Omental fat pad (tissue), 4 donors: Measurements from ENCODE around the gene MYH7. TPM values are rescaled to one million over a fixed set of nuclear protein-coding genes. Genes with fewer than 3 reads are reported as not detected.
"Not testable (repeated sequence)": the region's sequence is repeated elsewhere in the genome, so short reads cannot be mapped to it uniquely, and the experiment has no call there.

Experiments used
- ATAC-seq: fragments of 150-250 bp; one replicate; pipeline ENCODE4 v1.9.1; 2016; ENCODE audit warnings: mild to moderate bottlenecking, moderate library complexity; ENCODE audit not compliant: low FRiP score
- DNase-seq: peaks from one replicate; pipeline ENCODE4 v3.0.0-alpha.2; 2019; ENCODE audit warnings: low spot score
- CTCF ChIP-seq, 3 donors: fragments of 450-650 bp; IDR thresholded peaks; one replicate each; pipeline ENCODE4 v1.5.1; 2016 to 2017; ENCODE audit warnings: antibody characterized with exemption in 3 of 3, mild to moderate bottlenecking in 3 of 3, moderate library complexity in 2 of 3
- total RNA-seq, 4 donors: library from RNA; depleted of rRNA; stranded (reverse); fragments of >200 nt; gene quantifications; one replicate each; pipeline ENCODE4 v1.1.0, GENCODE V29; 2016

Gene MYH7
- total RNA-seq, 4 donors from 2014 or later, result not detected

- ATAC-seq (no peak), DNase-seq (no peak)
- no peak for TF ChIP-seq CTCF (IDR thresholded peaks at IDR 0.05)
Measured at GRCh38 chr14:23430723-23431085, 4.8 kb downstream of the MYH7 start.

GRCh38 chr14:23430016-23430722 lies 5.3 kb downstream of the MYH7 start:
- ATAC-seq, result no peak
- no peak for DNase-seq
- no peak for TF ChIP-seq CTCF (IDR thresholded peaks at IDR 0.05)

GRCh38 chr14:23428686-23429495 lies 6.6 kb downstream of the MYH7 start:
- TF ChIP-seq CTCF (IDR thresholded peaks at IDR 0.05), result no peak
- ATAC-seq (no peak), DNase-seq (no peak)

- ATAC-seq, DNase-seq: not testable (repeated sequence)
Measured at GRCh38 chr14:23425798-23426197, 9.7 kb downstream of the MYH7 start.

GRCh38 chr14:23425169-23425568 lies 10.3 kb downstream of the MYH7 start:
- DNase-seq (no peak), ATAC-seq (no peak)
- no peak for TF ChIP-seq CTCF (IDR thresholded peaks at IDR 0.05)

GRCh38 chr14:23423657-23424056 lies 11.8 kb downstream of the MYH7 start:
- no peak for DNase-seq
- ATAC-seq, result no peak
- no peak for TF ChIP-seq CTCF (IDR thresholded peaks at IDR 0.05)

- DNase-seq (no peak), ATAC-seq (no peak)
- TF ChIP-seq CTCF (IDR thresholded peaks at IDR 0.05), result no peak
Measured at GRCh38 chr14:23421594-23421993, 13.9 kb downstream of the MYH7 start.

GRCh38 chr14:23419646-23420045 lies 15.8 kb downstream of the MYH7 start:
- DNase-seq, ATAC-seq: not testable (repeated sequence)
